Activated naive CD4-positive, alpha-beta T cell treated with anti-CD3 and anti-CD28 coated beads, Interleukin-2, amount 10 ng/mL, durations not matched to agents 7 days and 5 days (primary cell): ENCODE data around the gene DMRTC1B.
"Not testable (repeated sequence)": the region's sequence is repeated elsewhere in the genome, so short reads cannot be mapped to it uniquely, and the experiment has no call there.

Experiments
- CTCF ChIA-PET: fragments of 350-600 bp; sonication (Branson Sonifier 250); formaldehyde crosslinking; loops from one replicate; lab custom pipeline; 2021; ENCODE audit warnings: antibody characterized with exemption; lab: Charles Lee
- DNase-seq: peaks from one replicate; pipeline ENCODE4 v3.0.0-alpha.2; 2020
- H3K27ac Mint-ChIP-seq: one replicate; pipeline ENCODE4 v1.8.0; 2021; ENCODE audit warnings: mild to moderate bottlenecking, moderate library complexity, mixed read lengths
- H3K27me3 Mint-ChIP-seq: one replicate; pipeline ENCODE4 v1.8.0; 2021; ENCODE audit warnings: mild to moderate bottlenecking, mixed read lengths
- H3K36me3 Mint-ChIP-seq: one replicate; pipeline ENCODE4 v1.8.0; 2021; ENCODE audit warnings: mixed read lengths
- H3K4me1 Mint-ChIP-seq: one replicate; pipeline ENCODE4 v1.8.0; 2021; ENCODE audit warnings: mixed read lengths
- H3K4me3 Mint-ChIP-seq: one replicate; pipeline ENCODE4 v1.8.0; 2021; ENCODE audit warnings: mild to moderate bottlenecking, moderate library complexity, mixed read lengths
- H3K9me3 Mint-ChIP-seq: one replicate; pipeline ENCODE4 v1.8.0; 2021; ENCODE audit warnings: mixed read lengths

Gene DMRTC1B, protein sequence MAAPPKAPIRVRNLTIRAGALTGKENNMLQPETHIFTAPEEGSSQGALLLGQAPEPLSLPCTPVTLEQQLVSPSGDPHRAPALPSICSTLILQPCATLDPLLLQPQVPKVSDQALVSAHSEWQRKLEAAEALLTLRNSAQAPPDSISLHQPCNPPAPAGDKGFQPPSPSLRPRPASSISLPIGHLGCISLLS

DNA sequence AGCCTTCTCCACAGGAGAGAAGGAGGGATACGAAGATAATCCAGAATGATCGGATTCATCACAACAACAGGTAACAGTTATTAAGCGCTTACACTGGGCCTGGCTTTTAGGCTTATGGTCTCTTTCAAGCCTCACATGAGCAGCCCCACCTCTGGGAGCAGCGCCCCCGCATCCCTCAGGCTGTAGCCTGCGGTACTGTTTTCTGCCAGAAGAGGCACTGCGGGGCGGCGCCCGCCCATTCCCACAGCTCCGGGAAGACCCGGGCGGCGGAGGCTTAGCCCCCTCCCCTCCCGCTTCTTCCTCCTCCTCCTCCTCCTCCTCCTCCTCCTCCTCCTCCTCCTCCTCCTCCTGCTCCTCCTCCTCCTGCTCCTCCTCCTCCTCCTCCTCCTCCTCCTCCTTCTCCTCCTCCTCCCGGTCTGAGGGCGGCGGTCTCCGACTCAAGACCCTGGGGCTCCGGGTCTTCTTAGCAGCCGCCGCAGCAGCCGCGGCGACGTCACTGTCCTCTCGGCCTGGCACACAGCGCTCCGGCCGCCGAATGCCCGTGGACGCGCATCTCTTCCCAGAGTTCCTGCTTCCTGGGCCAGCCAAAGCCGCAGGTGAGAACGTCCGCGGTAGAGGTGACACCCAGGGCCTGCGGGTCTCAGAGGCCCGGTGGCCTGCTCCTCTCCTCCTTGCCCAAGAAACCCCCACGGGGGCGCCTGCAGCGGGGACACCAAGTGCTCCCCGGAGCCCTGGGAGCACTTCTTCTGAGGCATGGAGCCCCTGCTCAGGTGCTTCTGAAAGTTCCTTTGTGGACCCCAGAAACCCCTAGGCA is at the start of gene DMRTC1B:
DMRTC1B (plus strand) TSS at position 238 of the 814 bp plus-strand sequence. CDS start 68,246 bp downstream, outside the sequence.
- H3K27ac Mint-ChIP-seq, H3K9me3 Mint-ChIP-seq, H3K36me3 Mint-ChIP-seq, DNase-seq, CTCF ChIA-PET, H3K27me3 Mint-ChIP-seq, H3K4me1 Mint-ChIP-seq, H3K4me3 Mint-ChIP-seq: not testable (repeated sequence)

DNA sequence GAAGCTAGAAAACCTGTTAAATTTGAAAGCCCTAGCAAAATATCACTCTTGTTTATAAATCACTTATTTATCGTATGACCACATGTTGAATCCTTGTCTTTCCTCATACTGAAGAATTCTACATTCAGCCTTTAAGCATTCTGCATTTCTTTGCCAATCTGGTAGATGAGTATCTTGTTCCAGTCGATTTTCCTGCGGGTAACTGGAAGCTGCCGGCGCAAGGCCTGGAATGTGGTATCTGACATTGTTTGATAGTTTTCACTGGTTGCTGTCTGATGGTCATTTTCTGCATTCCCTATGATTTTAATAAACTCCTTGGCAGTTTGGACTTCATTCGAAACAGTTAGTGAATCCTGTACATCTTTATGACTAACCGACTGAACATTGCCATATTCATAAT is 48.8 kb upstream of the DMRTC1B start:
- no peaks in the 10 kb centered on the region for H3K4me1 Mint-ChIP-seq
- no peak overlapping the region for H3K4me3 Mint-ChIP-seq
- CTCF ChIA-PET: no interaction called here
- H3K27me3 Mint-ChIP-seq: peaks cover 4% of the 10 kb centered on the region
- H3K9me3 Mint-ChIP-seq: no peaks in the 10 kb centered on the region
- H3K27ac Mint-ChIP-seq: no peak overlapping the region
- DNase-seq: no peak
- no peaks in the 10 kb centered on the region for H3K36me3 Mint-ChIP-seq

DNA sequence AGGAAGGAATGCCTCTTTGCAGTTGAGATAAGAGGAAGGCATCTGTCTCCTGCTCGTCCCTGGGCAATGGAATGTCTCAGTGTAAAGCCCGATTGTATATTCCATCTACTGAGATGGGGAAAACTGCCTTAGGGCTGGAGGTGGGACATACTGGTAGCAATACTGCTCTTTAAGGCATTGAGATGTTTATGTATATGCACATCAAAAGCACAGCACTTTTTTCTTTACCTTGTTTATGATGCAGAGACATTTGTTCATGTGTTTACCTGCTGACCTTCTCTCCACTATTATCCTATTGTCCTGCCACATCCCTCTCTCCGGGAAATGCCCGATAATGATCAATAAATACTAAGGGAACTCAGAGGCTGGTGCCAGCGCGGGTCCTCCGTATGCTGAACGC is 43.1 kb upstream of the DMRTC1B start:
- H3K27ac Mint-ChIP-seq, DNase-seq, CTCF ChIA-PET, H3K36me3 Mint-ChIP-seq, H3K4me3 Mint-ChIP-seq, H3K9me3 Mint-ChIP-seq, H3K27me3 Mint-ChIP-seq, H3K4me1 Mint-ChIP-seq: not testable (repeated sequence)

DNA sequence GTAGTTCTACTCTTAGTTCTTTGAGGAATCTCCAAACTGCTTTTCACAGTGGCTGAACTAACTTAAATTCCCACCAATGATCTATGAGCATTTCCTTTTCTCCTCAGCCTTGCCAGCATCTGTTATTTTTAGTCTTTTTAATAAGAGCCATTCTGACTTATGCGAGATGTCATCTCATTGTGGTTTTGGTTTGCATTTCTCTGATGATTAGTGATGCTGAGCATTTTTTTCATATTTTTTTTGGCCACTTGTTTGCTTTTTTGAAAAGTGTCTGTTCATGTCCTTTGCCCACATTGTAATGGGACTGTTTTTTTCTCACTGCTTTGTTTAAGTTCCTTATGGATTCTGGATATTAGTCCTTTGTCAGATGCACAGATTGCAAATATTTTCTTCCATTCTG is 41.1 kb upstream of the DMRTC1B start:
- Mint-ChIP-seq H3K4me1 (no peaks in the 10 kb centered on the region), H3K27ac (no peak overlapping the region), H3K27me3 (no peaks in the 10 kb centered on the region), H3K9me3 (no peaks in the 10 kb centered on the region), H3K4me3 (no peak overlapping the region), H3K36me3 (no peaks in the 10 kb centered on the region)
- DNase-seq: no peak
- CTCF ChIA-PET: no interaction called here

DNA sequence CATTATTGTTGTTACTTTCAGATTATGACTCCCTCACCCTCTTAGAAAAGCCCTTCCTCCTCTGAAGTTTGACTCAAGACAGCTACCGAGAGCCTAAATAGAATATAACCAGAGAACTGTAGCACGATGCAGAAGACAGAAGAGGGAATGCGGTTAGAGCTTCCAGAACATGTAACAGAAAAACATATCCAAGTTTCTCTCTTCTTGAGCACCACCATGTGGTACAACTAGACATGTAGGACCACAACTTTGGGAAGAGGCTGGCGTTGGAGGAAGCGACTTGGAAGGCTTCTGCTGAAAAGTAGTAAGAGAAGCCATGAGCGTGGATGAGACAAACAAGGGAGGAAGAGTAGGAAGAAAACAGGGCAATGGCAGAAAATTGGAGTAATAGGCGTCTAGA is 31.1 kb upstream of the DMRTC1B start:
- H3K4me1 Mint-ChIP-seq, H3K27me3 Mint-ChIP-seq, H3K27ac Mint-ChIP-seq, DNase-seq, H3K4me3 Mint-ChIP-seq, H3K9me3 Mint-ChIP-seq, H3K36me3 Mint-ChIP-seq, CTCF ChIA-PET: not testable (repeated sequence)

DNA sequence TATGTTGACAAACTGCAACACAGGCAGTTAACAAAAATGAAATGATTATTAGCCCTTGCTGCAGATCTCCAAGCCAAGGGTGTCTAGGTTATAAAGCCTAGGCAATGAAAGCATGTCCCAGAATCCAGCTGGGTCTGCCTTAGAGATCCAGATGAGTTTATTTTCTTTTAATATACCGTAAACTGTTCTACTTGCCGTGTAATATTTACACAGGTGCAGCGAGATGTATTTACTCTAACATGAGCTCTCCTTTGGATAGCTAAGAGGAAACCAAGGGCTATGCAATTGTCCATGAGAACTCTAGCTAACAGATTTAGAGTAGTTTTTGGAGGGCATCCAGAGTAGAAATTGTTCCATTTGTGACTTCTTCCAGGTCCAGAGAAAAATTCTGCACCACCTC is 28.1 kb upstream of the DMRTC1B start:
- H3K27ac Mint-ChIP-seq, H3K36me3 Mint-ChIP-seq, DNase-seq, H3K27me3 Mint-ChIP-seq, H3K4me1 Mint-ChIP-seq, CTCF ChIA-PET, H3K4me3 Mint-ChIP-seq, H3K9me3 Mint-ChIP-seq: not testable (repeated sequence)

DNA sequence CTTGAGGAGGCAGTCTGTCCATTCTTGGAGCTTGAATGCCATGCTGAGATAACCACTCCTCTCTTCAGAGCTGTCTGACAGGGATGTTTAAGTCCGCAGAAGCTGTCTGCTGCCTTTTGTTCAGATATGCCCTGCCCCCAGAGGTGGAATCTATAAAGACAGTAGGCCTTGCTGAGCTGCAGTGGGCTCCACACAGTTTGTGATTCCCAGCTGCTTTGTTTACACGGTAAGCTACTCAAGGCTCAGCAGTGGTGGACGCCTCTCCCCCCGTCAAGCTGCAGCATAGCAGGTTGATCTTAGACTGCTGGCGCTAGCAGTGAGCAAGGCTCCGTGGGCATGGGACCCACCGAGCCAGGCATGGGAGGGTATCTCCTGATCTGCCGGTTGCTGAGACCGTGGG is 16.2 kb upstream of the DMRTC1B start:
- H3K4me3 Mint-ChIP-seq, H3K27ac Mint-ChIP-seq, CTCF ChIA-PET, H3K9me3 Mint-ChIP-seq, H3K36me3 Mint-ChIP-seq, H3K4me1 Mint-ChIP-seq, H3K27me3 Mint-ChIP-seq, DNase-seq: not testable (repeated sequence)

DNA sequence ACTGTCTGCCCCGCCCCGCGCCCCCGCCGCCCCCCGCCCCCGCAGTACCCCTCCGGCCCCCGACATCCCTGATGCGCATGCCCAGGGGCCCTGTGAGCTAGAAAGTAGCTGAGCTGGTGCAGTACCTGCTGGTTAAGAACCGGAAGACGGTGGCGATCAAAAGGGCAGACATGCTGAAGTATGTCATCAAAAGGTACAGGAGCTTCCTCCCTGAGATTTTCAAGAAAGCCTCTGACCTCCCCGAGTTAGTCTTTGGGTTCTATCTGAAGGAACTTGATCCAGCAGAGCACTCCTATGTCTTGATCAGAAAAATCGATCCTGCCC is 739 bp downstream of the DMRTC1B start:
- DNase-seq, H3K4me3 Mint-ChIP-seq, H3K9me3 Mint-ChIP-seq, H3K27ac Mint-ChIP-seq, H3K36me3 Mint-ChIP-seq, H3K27me3 Mint-ChIP-seq, CTCF ChIA-PET, H3K4me1 Mint-ChIP-seq: not testable (repeated sequence)

DNA sequence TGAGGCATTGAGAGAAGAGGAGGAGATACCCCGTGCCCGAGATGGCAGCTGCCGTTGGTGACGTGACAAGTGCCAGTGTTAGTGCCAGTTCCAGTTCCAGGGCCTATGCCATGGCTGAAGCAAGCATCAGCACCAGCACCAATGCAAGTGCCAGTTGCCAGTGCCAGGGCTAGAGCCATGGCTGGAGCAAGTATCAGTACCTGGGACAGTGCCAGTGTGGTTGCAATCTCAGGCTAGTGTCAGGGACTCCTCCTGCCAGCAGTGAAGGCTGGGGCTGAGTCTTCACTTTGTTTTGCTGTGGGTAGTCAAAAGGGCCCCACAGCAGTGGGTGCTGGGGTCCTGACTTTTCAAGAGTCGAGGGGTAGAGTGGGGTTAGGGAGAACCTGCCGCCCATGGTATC is 1.5 kb downstream of the DMRTC1B start:
- H3K9me3 Mint-ChIP-seq, CTCF ChIA-PET, H3K27ac Mint-ChIP-seq, H3K36me3 Mint-ChIP-seq, DNase-seq, H3K27me3 Mint-ChIP-seq, H3K4me3 Mint-ChIP-seq, H3K4me1 Mint-ChIP-seq: not testable (repeated sequence)

DNA sequence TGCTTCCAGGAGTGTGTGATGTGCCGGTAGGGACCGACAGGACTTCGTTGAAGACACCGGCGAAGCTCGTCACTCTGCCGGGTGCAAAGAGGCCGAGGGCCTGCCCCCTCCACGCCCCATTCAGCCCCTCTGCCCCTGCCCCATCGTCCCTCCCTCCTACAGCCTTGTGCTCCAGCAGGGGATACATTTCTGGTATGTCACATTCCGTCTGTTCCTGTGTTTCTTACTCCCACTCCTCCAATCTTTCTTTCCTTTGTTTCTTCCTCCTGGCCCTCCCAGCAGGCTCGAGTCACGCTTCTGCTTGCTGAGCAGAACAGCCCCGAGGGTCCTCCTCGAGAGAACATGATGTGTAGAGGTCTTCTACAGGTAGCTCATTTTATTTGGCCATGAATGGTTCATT is 5.9 kb downstream of the DMRTC1B start, which contains the start of gene FAM236B:
FAM236B (minus strand) TSS at position 101 of the 400 bp plus-strand sequence; CDS start at position 1, 100 bp downstream.
- DNase-seq, H3K27me3 Mint-ChIP-seq, CTCF ChIA-PET, H3K9me3 Mint-ChIP-seq, H3K4me3 Mint-ChIP-seq, H3K36me3 Mint-ChIP-seq, H3K27ac Mint-ChIP-seq, H3K4me1 Mint-ChIP-seq: not testable (repeated sequence)

DNA sequence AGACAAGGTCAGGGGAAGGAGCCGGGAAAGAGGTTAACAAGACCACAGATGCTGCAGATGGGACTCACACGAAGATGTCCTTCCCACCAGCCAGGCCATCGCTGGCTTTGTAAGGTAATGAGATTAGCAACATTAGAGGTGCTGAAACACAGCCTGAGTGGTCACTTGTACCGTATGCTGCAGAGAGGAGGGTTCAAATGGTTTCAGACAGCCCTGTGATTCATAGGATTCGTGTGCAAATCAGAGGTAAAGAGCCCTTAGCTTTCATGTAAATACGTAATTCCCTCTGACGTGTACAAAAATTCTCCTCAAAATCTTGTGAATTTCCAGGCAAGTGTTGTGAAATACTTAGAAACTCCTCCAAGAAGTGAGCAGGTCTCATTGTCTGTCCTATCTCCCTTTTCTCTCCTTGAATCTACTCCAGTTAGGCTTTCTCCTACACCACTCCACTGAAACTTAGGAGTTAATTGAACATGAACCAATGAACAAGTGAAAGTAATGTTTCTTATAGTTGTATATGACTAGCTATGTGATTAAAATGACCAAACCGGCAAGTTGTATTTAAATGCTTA is 6.8 kb downstream of the DMRTC1B start:
- CTCF ChIA-PET, H3K4me1 Mint-ChIP-seq, H3K36me3 Mint-ChIP-seq, H3K9me3 Mint-ChIP-seq, H3K27ac Mint-ChIP-seq, H3K4me3 Mint-ChIP-seq, DNase-seq, H3K27me3 Mint-ChIP-seq: not testable (repeated sequence)

DNA sequence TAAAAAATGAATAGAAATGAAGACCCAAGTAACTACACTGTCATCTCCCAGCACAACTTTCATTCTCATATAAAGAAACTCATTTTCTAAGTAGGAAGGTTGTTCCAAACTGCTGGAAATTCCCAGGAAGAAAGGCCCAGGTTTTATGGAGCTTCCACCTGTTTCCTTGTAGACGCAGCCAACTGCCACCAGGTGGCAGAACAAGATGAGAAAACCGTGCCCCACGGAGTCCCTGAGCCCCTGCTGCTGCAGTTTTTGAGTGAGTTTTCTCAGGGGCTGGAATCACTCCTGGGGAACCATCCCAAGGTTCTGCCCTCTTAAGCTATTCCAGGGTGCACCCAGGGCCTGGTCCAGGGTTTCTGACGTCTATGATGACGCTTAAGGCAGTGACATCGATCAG is 7.3 kb downstream of the DMRTC1B start:
- DNase-seq, H3K4me3 Mint-ChIP-seq, CTCF ChIA-PET, H3K27me3 Mint-ChIP-seq, H3K4me1 Mint-ChIP-seq, H3K36me3 Mint-ChIP-seq, H3K27ac Mint-ChIP-seq, H3K9me3 Mint-ChIP-seq: not testable (repeated sequence)

DNA sequence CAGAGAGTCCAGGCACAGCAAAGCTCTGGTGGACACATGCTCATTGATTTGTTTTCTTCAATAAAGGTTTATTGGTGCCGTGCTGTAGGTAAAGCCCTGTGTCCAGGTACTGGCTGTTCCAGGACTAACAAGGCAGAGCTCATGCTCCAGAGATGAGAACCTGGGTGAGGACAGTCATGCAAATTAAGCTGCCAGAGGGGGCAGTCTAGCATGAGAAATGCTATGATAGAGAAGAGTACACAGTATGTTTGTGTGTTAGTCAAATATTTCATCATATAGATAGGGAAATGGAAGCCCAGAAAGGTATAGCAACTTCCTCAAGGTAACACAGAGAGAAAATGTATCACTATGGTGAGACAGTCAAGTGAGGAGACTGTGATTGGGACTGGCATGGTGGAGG is 11.5 kb downstream of the DMRTC1B start:
- H3K27ac Mint-ChIP-seq, H3K27me3 Mint-ChIP-seq, H3K36me3 Mint-ChIP-seq, H3K4me3 Mint-ChIP-seq, H3K9me3 Mint-ChIP-seq, CTCF ChIA-PET, DNase-seq, H3K4me1 Mint-ChIP-seq: not testable (repeated sequence)

DNA sequence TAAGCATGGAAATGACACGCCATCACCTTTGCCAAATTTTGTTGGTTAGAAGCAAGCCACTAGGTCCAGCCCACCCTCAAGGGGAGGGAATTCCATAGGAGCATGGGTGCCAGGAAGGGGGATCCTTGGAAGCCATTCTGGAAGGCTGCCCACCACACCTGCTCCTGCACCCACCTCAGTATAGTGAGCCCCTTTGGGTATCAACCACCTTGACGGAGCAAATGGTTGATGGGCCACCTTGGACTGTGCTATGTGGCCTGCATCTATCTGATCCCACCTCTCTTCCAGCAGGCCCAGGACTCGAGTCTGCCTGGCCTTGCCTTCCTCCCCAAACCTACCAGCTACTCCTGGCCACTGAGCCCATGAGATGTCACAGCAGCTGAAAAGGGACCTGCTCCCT is 13.7 kb downstream of the DMRTC1B start:
- CTCF ChIA-PET, H3K4me1 Mint-ChIP-seq, H3K9me3 Mint-ChIP-seq, H3K36me3 Mint-ChIP-seq, H3K27ac Mint-ChIP-seq, H3K4me3 Mint-ChIP-seq, H3K27me3 Mint-ChIP-seq, DNase-seq: not testable (repeated sequence)

DNA sequence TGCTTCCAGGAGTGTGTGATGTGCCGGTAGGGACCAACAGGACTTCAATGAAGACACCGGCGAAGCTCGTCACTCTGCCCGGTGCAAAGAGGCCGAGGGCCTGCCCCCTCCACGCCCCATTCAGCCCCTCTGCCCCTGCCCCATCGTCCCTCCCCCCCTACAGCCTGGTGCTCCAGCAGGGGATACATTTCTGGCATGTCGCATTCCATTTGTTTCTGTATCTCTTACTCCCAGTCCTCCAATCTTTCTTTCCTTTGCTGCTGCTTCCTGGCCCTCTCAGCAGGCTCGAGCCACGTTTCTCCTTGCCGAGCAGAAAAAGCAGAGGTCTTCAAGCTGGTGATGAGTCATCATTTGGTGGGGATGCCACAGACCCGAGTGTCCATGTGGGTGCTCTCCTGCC is 31.4 kb downstream of the DMRTC1B start, which contains the start of gene FAM236D:
FAM236D (minus strand) TSS at position 101 of the 400 bp plus-strand sequence; CDS start at position 1, 100 bp downstream.
- H3K4me3 Mint-ChIP-seq, CTCF ChIA-PET, H3K9me3 Mint-ChIP-seq, H3K36me3 Mint-ChIP-seq, H3K4me1 Mint-ChIP-seq, H3K27ac Mint-ChIP-seq, H3K27me3 Mint-ChIP-seq, DNase-seq: not testable (repeated sequence)
